DMS79 treated with DMSO at 0.1 percent for 48 hours (cell line): Measurements from ENCODE around the gene AAMP.
"Not testable (repeated sequence)": the region's sequence is repeated elsewhere in the genome, so short reads cannot be mapped to it uniquely, and the experiment has no call there.

Experiments used
- DNase-seq: peaks from one replicate; lab custom pipeline; 2025; lab: John Stamatoyannopoulos, UW

AAMP gene

GRCh38 chr2:218275371-218276072, 5.6 kb upstream of the AAMP start:
- DNase-seq, result no peak

GRCh38 chr2:218274586-218274985, 4.6 kb upstream of the AAMP start:
- no peak for DNase-seq

GRCh38 chr2:218273908-218274249, 3.9 kb upstream of the AAMP start:
- no peak for DNase-seq

- DNase-seq, result not testable (repeated sequence)
Observed at GRCh38 chr2:218273214-218273907, 3.4 kb upstream of the AAMP start.

GRCh38 chr2:218272531-218273212, 2.7 kb upstream of the AAMP start:
- peak; percentile 82 for DNase-seq

GRCh38 chr2:218271865-218272530, 2.1 kb upstream of the AAMP start:
- DNase-seq, result no peak

- DNase-seq, result no peak
Observed at GRCh38 chr2:218271487-218271797, 1.5 kb upstream of the AAMP start.

- DNase-seq, result no peak
Observed at GRCh38 chr2:218270721-218271486, 967 bp upstream of the AAMP start.

- DNase-seq, result no peak
Observed at GRCh38 chr2:218267259-218267658, 2.7 kb downstream of the AAMP start.

- DNase-seq, result no peak
Observed at GRCh38 chr2:218266316-218266979, 3.5 kb downstream of the AAMP start.

GRCh38 chr2:218265626-218266025, 4.3 kb downstream of the AAMP start:
- no peak for DNase-seq

GRCh38 chr2:218264773-218265561, 5.0 kb downstream of the AAMP start:
- DNase-seq, result no peak

- no peak for DNase-seq
Observed at GRCh38 chr2:218263817-218264641, 5.9 kb downstream of the AAMP start.

GRCh38 chr2:218262631-218263586, 7.0 kb downstream of the AAMP start:
- DNase-seq, result no peak

- DNase-seq, result no peak
Observed at GRCh38 chr2:218262237-218262600, 7.7 kb downstream of the AAMP start.

- DNase-seq, result no peak
Observed at GRCh38 chr2:218261423-218262236, 8.3 kb downstream of the AAMP start.

- DNase-seq, result no peak
Observed at GRCh38 chr2:218260742-218261422, 9.1 kb downstream of the AAMP start, which contains the start of gene GPBAR1. GPBAR1 (plus strand) TSS chr2:218261015; CDS start chr2:218262725, 1,710 bp downstream.
